ENCODE data around the gene DCP1B.

The DCP1B gene

GRCh38 chr12:2004113-2004929, at the start of gene DCP1B:
Gene DCP1B (minus strand): TSS chr12:2004457. CDS start chr12:2004431, 26 bp downstream.
- DNase-seq: peak; percentile 99

GRCh38 chr12:2053691-2054090, 49.4 kb upstream of the DCP1B start:
- no peak for DNase-seq

- peak; percentile 77 for DNase-seq
Measured at GRCh38 chr12:2052826-2053678, 48.8 kb upstream of the DCP1B start, which contains the start of gene CACNA1C. Gene CACNA1C (plus strand): TSS chr12:2052987. CDS start chr12:2053563, 576 bp downstream.

- peak; percentile 29 for DNase-seq
Measured at GRCh38 chr12:2051700-2052621, 47.7 kb upstream of the DCP1B start.

- no peak for DNase-seq
Measured at GRCh38 chr12:2049604-2050540, 45.6 kb upstream of the DCP1B start.

- no peak for DNase-seq
Measured at GRCh38 chr12:2047752-2048151, 43.5 kb upstream of the DCP1B start.

- no peak for DNase-seq
Measured at GRCh38 chr12:2046957-2047356, 42.7 kb upstream of the DCP1B start.

GRCh38 chr12:2044165-2044564, 39.9 kb upstream of the DCP1B start:
- DNase-seq: no peak

- DNase-seq: no peak
Measured at GRCh38 chr12:2043054-2043453, 38.8 kb upstream of the DCP1B start.

GRCh38 chr12:2039034-2039433, 34.8 kb upstream of the DCP1B start:
- no peak for DNase-seq

GRCh38 chr12:2035431-2036055, 31.3 kb upstream of the DCP1B start:
- no peak for DNase-seq

GRCh38 chr12:2034633-2035430, 30.6 kb upstream of the DCP1B start:
- DNase-seq: peak; percentile 90

GRCh38 chr12:2032506-2032905, 28.2 kb upstream of the DCP1B start:
- DNase-seq: no peak

GRCh38 chr12:2029851-2030250, 25.6 kb upstream of the DCP1B start:
- DNase-seq: no peak

- no peak for DNase-seq
Measured at GRCh38 chr12:2027351-2027750, 23.1 kb upstream of the DCP1B start.

GRCh38 chr12:2023365-2023764, 19.1 kb upstream of the DCP1B start:
- no peak for DNase-seq

- no peak for DNase-seq
Measured at GRCh38 chr12:2020511-2020910, 16.3 kb upstream of the DCP1B start.

- DNase-seq: no peak
Measured at GRCh38 chr12:2019126-2019525, 14.9 kb upstream of the DCP1B start.

- no peak for DNase-seq
Measured at GRCh38 chr12:2018391-2018790, 14.1 kb upstream of the DCP1B start.

Measured in NCI-H1092 treated with DMSO at 0.1 percent for 48 hours (cell line).